Heart left ventricle (tissue), 13 donors: ENCODE data around the gene PRSS21.

Source experiments
- POLR2A ChIP-seq, 2 donors: fragments of 450-650 bp; IDR thresholded peaks; one replicate each; pipeline ENCODE4 v1.6.1; 2017; ENCODE audit warnings: antibody characterized with exemption in 2 of 2, mild to moderate bottlenecking in 2 of 2, moderate library complexity in 2 of 2
- TF ChIP-seq, protein P1 (sequence below), 12 donors: fragments of 200-600 bp; sonication (generic) in 4 of 12; IDR thresholded peaks; one replicate each; pipeline versions ENCODE4 v1.5.0 to v1.8.0; 2018 to 2022; ENCODE audit warnings: antibody characterized with exemption in 12 of 12, mild to moderate bottlenecking in 5 of 12
- donor health status: ischemic (EF 13 %, LVEDD 7.1; RV severe dilation, severe dysfunction).
- donor health status: DM: no; HTN: yes; CAD: no.
- donor health status: DM: no; HTN: no; CAD: no.
- donor health status: ischemic (EF 25% LVEDD 6.9; RV normal size, moderate dysfunction).
- donor health status: ischemic (EF 25% LVEDD 5.7; RV mildly dilated, moderate dysfunction).
- donor health status: ischemic (EF 35%, LVEDD 5.7; RV mildly dilated, moderate dysfunction).
- donor health status: nonischemic (EF 11% LVEDD 7.7; RV severe dilation, severe dysfunction).
- donor health status: DM: yes; HTN: yes; CAD: no.
- donor health status: PGD.
- donor health status: ischemic (EF 29% LVEDD 5.4; RV normal size, mild dysfunction).
- donor health status: nonischemic (EF 23%, LVEDD 6.1; RV moderate dilation, normal function).

DNA sequence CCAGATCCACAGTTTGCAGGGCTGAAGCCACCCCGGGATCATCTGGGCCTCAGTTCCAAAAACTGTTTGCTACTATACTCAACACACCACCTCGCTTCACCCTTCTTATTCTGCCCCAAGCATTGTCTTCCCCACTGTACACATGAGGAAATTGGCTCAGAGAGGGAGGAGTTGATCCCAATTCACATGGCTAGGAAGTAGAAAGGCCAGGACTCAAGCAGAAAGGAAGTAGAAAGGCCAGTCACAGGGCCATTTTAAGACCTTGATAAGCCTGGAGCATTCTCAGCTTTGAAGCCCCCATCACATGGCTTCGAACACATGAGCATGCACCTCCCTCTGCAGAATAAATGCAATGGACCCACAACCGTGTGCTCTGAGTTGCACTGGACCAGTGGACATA lies 48.6 kb downstream of the PRSS21 start:
- TF ChIP-seq POLR2A (IDR thresholded peaks at IDR 0.05), result no peak
- TF ChIP-seq, protein P1, sequence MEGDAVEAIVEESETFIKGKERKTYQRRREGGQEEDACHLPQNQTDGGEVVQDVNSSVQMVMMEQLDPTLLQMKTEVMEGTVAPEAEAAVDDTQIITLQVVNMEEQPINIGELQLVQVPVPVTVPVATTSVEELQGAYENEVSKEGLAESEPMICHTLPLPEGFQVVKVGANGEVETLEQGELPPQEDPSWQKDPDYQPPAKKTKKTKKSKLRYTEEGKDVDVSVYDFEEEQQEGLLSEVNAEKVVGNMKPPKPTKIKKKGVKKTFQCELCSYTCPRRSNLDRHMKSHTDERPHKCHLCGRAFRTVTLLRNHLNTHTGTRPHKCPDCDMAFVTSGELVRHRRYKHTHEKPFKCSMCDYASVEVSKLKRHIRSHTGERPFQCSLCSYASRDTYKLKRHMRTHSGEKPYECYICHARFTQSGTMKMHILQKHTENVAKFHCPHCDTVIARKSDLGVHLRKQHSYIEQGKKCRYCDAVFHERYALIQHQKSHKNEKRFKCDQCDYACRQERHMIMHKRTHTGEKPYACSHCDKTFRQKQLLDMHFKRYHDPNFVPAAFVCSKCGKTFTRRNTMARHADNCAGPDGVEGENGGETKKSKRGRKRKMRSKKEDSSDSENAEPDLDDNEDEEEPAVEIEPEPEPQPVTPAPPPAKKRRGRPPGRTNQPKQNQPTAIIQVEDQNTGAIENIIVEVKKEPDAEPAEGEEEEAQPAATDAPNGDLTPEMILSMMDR (IDR thresholded peaks at IDR 0.05), result no peak
